ENCODE measurements around the gene SHISAL1.

SHISAL1 gene

DNA sequence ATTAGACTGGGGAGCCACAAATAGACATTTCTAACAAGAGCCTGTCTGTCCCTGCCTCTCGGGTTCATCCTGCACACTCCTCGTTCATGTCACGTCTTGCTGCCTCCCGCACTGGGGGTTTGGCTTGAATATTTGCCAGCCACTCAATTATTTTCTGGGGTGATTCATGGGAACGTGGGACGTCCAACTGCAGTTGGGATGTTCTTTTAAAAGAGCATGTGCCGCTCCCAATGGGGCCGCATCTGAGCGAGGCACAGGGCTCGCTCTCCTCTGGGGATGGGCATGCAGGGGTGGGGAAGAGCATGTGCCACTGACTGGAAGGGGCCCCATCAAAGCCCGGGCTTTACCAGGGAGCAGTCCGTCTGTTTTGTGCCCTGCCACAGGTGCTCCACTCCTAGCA, 88.6 kb downstream of the SHISAL1 start:
- no peak for DNase-seq

DNA sequence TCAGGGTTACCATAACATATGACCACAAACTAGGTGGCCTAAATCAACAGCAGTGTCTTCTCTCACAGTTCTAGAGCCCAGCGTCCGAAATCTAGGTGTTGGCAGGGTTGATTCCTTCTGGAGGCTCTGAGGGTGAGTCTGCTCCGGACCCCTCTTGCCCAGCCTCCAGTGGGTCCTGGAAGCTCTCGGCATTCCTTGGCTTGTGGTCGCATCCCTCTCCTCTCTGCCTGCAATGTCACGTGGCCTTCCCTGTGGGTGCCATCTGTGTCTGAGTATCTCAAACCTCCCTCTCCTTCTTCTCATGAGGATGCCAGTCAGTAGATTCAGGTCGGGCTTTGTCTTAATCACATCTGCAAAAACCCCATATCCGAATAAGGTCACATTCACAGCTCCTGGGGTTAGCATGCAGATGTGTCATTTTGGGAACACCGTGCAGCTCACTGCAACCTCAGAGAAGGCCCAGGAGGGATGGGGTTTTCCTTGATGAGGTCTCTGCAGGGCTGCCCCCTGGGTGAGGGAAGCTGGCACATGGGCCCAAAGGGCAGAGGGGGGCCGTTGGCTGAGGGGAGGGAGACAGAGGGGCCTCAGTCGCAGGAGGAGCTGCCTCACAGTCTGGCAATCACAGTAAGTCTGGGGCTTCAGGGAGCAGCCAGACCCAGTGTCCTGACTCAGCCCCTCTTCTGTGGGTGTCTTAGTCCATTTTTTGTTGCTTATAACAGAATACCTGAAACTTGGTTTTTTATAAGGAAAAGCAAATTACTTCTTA, 90.9 kb downstream of the SHISAL1 start:
- DNase-seq: no peak

GRCh38 chr22:44220727-44221680, 91.7 kb downstream of the SHISAL1 start:
- DNase-seq: no peak

- no peak for DNase-seq
Measured at GRCh38 chr22:44219101-44219870, 93.5 kb downstream of the SHISAL1 start.

- no peak for DNase-seq
Measured at GRCh38 chr22:44218071-44218470, 94.7 kb downstream of the SHISAL1 start.

DNA sequence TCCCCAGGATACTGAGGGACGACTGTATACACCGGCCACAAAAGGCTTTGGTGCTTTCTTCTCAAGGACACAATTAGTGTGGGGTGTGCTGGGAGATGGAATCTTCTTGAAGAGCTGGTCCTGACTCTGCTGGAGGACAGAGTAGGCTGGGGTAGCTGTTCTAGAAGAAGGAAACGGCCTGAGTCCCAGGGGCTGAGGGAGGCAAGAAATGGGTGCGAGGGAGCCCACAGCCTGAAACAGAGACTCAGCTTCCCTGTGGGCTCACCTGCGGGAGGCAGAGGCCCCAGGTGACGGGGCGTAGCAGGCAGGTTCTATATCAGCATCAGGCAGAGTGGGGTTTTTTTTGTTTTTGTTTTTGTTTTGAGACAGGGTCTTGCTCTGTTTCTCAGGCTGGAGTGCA, 95.4 kb downstream of the SHISAL1 start:
- DNase-seq: no peak

- no peak for DNase-seq
Measured at GRCh38 chr22:44215287-44215686, 97.5 kb downstream of the SHISAL1 start.

- no peak for DNase-seq
Measured at GRCh38 chr22:44214764-44215163, 98.0 kb downstream of the SHISAL1 start.

GRCh38 chr22:44214187-44214586, 98.6 kb downstream of the SHISAL1 start:
- DNase-seq: no peak

GRCh38 chr22:44213489-44214043, 99.2 kb downstream of the SHISAL1 start:
- no peak for DNase-seq

DNA sequence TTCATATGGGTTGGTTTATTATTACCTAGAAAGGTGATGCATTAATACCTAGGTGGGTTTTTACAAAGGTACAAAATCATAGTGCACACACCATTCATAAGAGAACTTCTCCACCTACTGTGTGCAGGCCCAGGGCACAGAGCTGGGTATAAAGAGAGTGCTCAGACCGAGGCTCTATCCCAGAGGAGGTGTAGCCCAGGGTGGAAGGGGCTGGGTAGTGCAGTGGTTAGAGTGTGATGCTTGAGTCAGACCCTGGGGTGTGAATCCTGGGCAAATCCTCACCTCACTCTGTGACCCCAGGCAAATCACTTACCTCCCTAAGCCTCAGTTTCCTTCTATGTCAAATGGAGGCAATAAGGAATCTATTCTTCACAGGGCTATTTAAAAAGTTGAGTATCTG, 99.8 kb downstream of the SHISAL1 start:
- DNase-seq: no peak

DNA sequence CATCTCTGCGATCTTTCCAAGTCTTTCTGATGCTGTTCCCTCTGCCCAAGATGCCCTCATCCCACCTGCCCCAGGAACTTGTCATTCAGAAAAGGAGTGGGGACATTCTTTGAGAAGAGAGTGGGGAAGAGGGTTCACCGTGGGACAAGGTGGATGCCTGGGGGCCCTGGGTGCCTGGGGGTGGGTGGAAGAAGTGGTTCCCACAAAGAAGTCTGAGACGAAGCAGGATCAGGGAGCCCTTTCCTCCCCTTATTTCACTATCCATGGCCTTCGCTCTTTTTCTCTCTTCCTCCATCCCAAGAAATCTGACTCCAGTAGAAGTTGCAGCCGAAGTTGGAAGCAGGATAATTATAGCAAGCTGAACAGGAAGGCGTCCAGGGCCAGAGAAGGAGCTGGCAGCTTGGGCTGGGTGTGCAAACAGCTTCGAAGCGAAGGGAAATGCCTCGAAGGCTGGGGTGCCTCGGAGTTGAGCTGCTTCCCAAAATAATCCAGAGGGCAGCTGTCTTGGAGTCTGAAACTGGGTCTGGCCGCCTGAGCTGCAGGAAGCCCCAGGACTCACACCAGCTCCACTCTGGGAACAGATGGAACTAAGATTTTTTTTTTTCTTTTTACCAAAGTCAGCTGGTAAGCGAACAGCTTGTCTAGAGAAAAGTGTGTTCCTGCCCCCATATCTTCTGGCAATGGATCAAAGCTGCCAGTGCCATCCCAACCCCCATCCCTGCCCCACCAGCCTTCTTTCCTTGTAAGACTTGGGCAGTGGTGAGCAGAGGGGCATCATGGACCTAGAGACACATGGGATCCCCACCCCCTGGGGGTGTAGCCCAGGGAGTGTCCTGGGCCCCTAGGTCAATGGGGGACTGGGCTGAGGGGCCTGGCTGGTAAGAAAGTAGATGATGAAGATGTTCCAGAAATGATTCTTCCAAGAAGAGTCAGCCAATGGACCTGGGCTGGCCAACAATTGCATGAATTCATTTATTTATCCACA, 100.5 kb downstream of the SHISAL1 start:
- DNase-seq: no peak

GRCh38 chr22:44211256-44211945, 101.3 kb downstream of the SHISAL1 start:
- no peak for DNase-seq

GRCh38 chr22:44210722-44211121, 102.0 kb downstream of the SHISAL1 start:
- DNase-seq: no peak

DNA sequence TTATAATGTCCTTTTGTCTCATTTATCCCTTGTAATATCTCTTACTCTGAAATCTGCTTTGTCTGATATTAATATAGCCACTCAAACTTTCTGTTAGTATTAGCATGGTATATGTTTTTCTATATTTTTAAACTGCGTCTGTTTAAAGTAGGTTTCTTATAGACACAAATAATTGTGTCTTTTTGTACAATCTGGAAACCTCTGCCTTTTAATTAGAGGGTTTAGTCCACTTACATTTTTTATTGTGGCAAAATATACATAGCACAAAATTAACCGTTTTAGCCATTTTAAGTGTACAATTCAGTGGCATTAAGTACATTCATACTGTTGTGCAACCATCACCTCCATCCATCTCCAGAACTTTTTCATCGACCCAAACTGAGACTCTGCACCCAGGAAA, 103.4 kb downstream of the SHISAL1 start:
- DNase-seq: no peak

GRCh38 chr22:44207981-44208317, 104.8 kb downstream of the SHISAL1 start:
- DNase-seq: no peak

GRCh38 chr22:44207173-44207980, 105.4 kb downstream of the SHISAL1 start:
- DNase-seq: no peak

GRCh38 chr22:44206696-44207095, 106.1 kb downstream of the SHISAL1 start:
- DNase-seq: no peak

DNA sequence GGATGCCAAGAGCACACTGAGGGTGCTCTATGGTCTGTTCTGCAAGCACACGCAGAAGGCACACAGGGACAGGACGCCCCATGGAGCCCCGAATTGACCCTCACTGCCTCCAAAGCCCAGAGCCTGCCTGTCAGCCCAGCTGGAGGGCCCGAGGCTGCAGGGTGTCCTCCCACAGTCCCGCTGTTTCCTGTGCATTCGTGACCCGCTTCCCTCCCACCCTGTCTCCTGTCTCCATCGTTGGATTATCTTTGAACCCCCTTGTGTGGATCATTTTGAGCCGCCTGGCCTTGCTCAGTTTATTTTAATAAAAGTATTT, 106.5 kb downstream of the SHISAL1 start:
- no peak for DNase-seq
